Esophagus muscularis mucosa (tissue), 4 donors: ENCODE data around the gene SPPL3. TPM values are rescaled to one million over a fixed set of nuclear protein-coding genes. Genes with fewer than 3 reads are reported as not detected.

Experiments used
- DNase-seq: peaks from one replicate; pipeline ENCODE4 v3.0.0-alpha.2; 2017; ENCODE audit errors: extremely low spot score
- H3K27ac ChIP-seq, 4 donors: fragments of 200-600 bp; sonication (generic); replicated peaks in 1 of 4; 1 replicate in 3 of 4; 2 replicates in 1 of 4; pipeline ENCODE4 v1.5.1; 2016 to 2019; ENCODE audit warnings: mild to moderate bottlenecking in 1 of 4
- H3K27me3 ChIP-seq, 4 donors: fragments of 200-600 bp; sonication (generic); one replicate each; pipeline versions ENCODE4 v1.5.1 to v1.6.0; 2016 to 2019
- H3K36me3 ChIP-seq, 4 donors: fragments of 200-600 bp; sonication (generic); one replicate each; pipeline ENCODE4 v1.5.1; 2016 to 2019
- H3K4me1 ChIP-seq, 4 donors: fragments of 200-600 bp; sonication (generic); one replicate each; pipeline ENCODE4 v1.5.1; 2016 to 2019
- H3K4me3 ChIP-seq, 4 donors: fragments of 200-600 bp; sonication (generic); 1 replicate in 2 of 4; 2 replicates in 2 of 4; pipeline ENCODE4 v1.5.1; 2016 to 2019; ENCODE audit warnings: mild to moderate bottlenecking in 4 of 4, moderate library complexity in 1 of 4
- H3K9me3 ChIP-seq, 4 donors: fragments of 200-600 bp; sonication (generic); 1 replicate in 3 of 4; 2 replicates in 1 of 4; pipeline ENCODE4 v1.5.1; 2016 to 2019
- EP300 ChIP-seq: sonication (generic); formaldehyde crosslinking; IDR thresholded peaks from one replicate; pipeline ENCODE4 v1.6.1; 2017; ENCODE audit warnings: antibody characterized with exemption
- POLR2A ChIP-seq: fragments of 450-650 bp; IDR thresholded peaks from one replicate; pipeline ENCODE4 v1.6.1; 2017; ENCODE audit warnings: antibody characterized with exemption, moderate library complexity, mild to moderate bottlenecking, low read depth
- POLR2AphosphoS5 ChIP-seq, 2 donors: sonication (generic); formaldehyde crosslinking; IDR thresholded peaks; one replicate each; pipeline ENCODE4 v1.6.1; 2017; ENCODE audit warnings: antibody characterized with exemption in 2 of 2
- WGBS: methylation state at CpG from one replicate; pipeline ENCODE4 v1.1.5; 2018; 5-methylcytosine and 5-hydroxymethylcytosine counted together
- intact Hi-C: fragments of 100-400 bp; cut with DNase I; formaldehyde crosslinking; loops from one replicate; pipeline ENCODE4 v1.15.1; 2023
- total RNA-seq, 4 donors: library from RNA; depleted of rRNA; stranded (reverse); fragments of >200 nt; gene quantifications; one replicate each; pipeline versions ENCODE4 v1.1.0 to v1.2.1, GENCODE V29; 2016
- TF ChIP-seq, protein P1 (sequence below), 3 experiments: fragments of 200-600 bp in 2 of 3; fragments of 450-650 bp in 1 of 3; sonication (generic) in 2 of 3; IDR thresholded peaks; one replicate each; pipeline ENCODE4 v1.5.1; 2017 to 2019; ENCODE audit warnings: antibody characterized with exemption in 3 of 3, mild to moderate bottlenecking in 2 of 3, moderate library complexity in 1 of 3

The SPPL3 gene
- total RNA-seq, 4 donors from 2014 or later, result 18.4 to 32.1 (median 21.8) TPM

DNA sequence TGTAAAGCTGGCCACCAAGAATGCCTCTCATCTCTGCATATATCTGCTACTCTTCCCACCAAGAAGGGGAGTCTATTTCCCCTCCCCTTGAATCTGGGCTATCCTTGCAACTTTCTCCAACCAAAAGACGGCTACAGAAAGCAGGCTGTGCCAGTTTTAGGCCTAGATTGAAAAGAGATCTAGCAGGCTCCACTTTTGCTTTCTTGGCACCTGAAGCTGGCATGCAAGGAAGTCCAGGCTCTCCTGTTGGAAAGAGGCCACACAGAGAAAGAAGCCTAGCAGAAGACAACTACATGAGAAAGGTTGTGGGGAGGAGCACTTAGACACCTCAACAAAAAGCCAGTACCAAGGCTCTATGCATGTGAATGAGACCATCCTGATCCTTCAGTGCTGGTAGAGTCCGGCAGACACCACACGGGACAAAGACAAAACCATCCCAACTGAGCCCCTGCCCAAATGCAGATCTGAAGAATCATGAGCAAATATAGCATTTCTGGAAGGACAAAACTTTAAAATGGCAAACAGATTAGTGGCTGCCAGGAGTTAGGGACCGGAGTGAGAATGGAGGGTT, 68.0 kb downstream of the SPPL3 start:
- no peak for TF ChIP-seq POLR2A
- TF ChIP-seq, protein P1, sequence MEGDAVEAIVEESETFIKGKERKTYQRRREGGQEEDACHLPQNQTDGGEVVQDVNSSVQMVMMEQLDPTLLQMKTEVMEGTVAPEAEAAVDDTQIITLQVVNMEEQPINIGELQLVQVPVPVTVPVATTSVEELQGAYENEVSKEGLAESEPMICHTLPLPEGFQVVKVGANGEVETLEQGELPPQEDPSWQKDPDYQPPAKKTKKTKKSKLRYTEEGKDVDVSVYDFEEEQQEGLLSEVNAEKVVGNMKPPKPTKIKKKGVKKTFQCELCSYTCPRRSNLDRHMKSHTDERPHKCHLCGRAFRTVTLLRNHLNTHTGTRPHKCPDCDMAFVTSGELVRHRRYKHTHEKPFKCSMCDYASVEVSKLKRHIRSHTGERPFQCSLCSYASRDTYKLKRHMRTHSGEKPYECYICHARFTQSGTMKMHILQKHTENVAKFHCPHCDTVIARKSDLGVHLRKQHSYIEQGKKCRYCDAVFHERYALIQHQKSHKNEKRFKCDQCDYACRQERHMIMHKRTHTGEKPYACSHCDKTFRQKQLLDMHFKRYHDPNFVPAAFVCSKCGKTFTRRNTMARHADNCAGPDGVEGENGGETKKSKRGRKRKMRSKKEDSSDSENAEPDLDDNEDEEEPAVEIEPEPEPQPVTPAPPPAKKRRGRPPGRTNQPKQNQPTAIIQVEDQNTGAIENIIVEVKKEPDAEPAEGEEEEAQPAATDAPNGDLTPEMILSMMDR (IDR thresholded peaks at IDR 0.05), result no peak
- TF ChIP-seq EP300, result no peak
- 88% methylated on average over 4 of the region's 4 CpGs for WGBS
- Histone ChIP-seq H3K27me3 (no peaks in the 10 kb centered on the region), H3K36me3 (peaks cover 0 to 3% (median 0%) of the 10 kb centered on the region in 4 donors), H3K4me3 (no peak overlapping the region), H3K9me3 (no peaks in the 10 kb centered on the region), H3K4me1 (peaks cover 45 to 60% (median 51%) of the 10 kb centered on the region in 4 donors), H3K27ac (no peak overlapping the region)
- intact Hi-C loops, result no loop called here
- DNase-seq, result no peak

DNA sequence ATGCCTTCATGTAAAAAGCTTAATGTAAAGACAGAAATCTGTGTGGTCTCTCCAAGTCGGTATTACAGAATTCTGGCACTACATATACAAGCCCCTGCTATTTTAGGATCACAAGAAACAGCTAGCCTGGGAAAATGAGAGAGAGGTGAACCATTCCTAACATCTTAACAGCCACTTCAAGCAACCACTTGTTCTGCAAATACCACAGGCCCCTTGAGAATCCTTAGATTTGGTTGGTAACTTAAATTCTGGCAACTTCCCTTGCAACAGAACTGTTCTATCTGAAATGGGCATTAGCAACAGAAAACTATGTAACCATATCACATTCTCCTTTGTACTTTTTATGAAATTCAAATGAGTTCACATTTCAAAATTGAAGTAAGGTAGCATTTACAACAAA, 68.5 kb downstream of the SPPL3 start:
- Histone ChIP-seq H3K27me3 (no peaks in the 10 kb centered on the region), H3K36me3 (peaks cover 0 to 3% (median 0%) of the 10 kb centered on the region in 4 donors), H3K4me3 (no peak overlapping the region), H3K4me1 (peaks cover 49 to 62% (median 57%) of the 10 kb centered on the region in 4 donors), H3K9me3 (no peaks in the 10 kb centered on the region), H3K27ac (no peak overlapping the region)
- 54% methylated on average over 1 of the region's 1 CpG for WGBS
- no peak for DNase-seq
- intact Hi-C loops, result no loop called here
- no peak for TF ChIP-seq EP300

DNA sequence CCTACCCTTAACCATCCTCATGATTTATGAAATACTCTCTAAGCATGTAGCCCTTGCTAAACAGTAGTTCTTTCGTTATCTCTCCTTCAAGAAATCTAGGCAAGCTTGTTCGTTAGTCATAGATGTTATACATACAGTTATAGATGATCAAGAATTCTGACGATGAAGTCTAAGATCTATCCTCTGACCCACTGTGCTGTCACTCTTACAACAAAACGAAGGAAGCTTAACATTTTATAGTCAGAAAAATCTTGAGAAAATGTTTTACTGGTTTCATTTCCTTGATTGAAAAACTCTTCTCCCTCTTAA, 68.9 kb downstream of the SPPL3 start:
- Histone ChIP-seq H3K4me1 (peaks cover 49 to 63% (median 59%) of the 10 kb centered on the region in 4 donors), H3K4me3 (no peak overlapping the region), H3K27ac (no peak overlapping the region), H3K9me3 (no peaks in the 10 kb centered on the region), H3K36me3 (no peaks in the 10 kb centered on the region), H3K27me3 (no peaks in the 10 kb centered on the region)
- DNase-seq, result no peak
- TF ChIP-seq, protein P1 (IDR thresholded peaks at IDR 0.05), result no peak
- TF ChIP-seq POLR2AphosphoS5 (IDR thresholded peaks at IDR 0.05), result no peak
- no peak for TF ChIP-seq EP300
- TF ChIP-seq POLR2A, result no peak
- 41% methylated on average over 4 of the region's 4 CpGs for WGBS
- intact Hi-C loops, result no loop called here

DNA sequence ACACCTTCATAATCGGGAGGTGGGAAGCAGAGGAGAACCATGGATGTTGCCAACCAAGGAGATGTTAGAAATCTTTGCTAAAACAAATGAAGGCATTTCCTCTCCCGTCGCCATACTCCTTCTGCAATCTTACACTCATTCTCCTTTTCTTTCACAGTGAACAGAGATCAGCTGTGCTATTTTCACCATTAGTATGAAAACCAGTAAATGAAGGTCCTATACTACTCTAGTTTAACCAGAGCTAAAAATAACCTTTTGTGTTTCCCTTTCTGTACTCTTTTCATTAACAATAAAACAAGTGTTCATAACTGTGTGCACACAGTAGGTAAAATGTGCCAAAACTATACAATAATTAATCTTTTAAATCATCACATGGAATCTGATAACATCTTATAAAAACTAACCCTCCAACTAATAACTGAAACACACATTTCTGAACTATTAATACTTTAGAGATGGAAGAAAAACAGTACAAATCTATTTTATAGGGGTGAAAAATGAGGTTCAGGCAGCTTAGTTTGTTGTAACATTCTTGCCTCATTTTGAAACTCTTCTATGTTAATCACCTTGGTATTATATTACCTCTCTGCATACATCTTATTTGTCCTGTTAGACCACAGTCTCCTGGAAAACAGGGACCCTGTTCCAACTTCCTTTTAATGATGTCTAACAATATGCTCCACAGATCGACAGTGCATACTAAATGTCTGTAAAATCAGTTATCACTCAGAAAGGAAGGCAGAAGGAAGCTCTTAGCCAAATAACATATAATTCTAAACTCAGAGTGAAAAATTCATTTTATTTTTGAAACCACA, 69.5 kb downstream of the SPPL3 start:
- DNase-seq, result no peak
- 70% methylated on average over 4 of the region's 4 CpGs for WGBS
- intact Hi-C loops, result no loop called here
- H3K9me3 ChIP-seq, result no peaks in the 10 kb centered on the region
- no peak overlapping the region for H3K4me3 ChIP-seq
- TF ChIP-seq EP300 (no peak), POLR2AphosphoS5 (IDR thresholded peaks at IDR 0.05) (no peak), POLR2A (no peak)
- TF ChIP-seq, protein P1 (IDR thresholded peaks at IDR 0.05), result no peak
- peaks cover 49 to 63% (median 60%) of the 10 kb centered on the region in 4 donors for H3K4me1 ChIP-seq
- no peaks in the 10 kb centered on the region for H3K36me3 ChIP-seq
- H3K27me3 ChIP-seq, result no peaks in the 10 kb centered on the region
- H3K27ac ChIP-seq, result no peak overlapping the region

DNA sequence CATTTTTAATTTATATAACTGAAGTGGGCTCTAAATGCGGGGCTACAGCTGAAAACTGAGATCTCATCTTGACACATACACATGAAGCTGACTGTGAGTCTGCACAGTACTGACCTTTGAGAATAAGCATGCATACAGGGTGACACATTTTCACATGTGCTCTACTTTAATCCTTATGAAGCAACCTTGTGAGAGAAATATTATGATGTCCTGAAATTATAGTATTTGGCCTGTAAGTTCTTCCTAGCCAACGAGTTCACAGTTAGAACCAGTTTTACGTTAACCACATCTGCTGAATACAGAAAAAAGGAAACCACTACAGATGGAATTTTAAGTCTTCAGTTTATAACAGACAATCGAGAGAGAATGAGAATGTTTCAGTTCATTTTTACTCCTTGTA, 70.3 kb downstream of the SPPL3 start:
- no peak overlapping the region for H3K4me3 ChIP-seq
- intact Hi-C loops, result no loop called here
- no peaks in the 10 kb centered on the region for H3K36me3 ChIP-seq
- no peak overlapping the region for H3K27ac ChIP-seq
- WGBS, result 62% methylated on average over 4 of the region's 4 CpGs
- H3K27me3 ChIP-seq, result no peaks in the 10 kb centered on the region
- peak in 1 of 2 donors; percentile 67 for TF ChIP-seq POLR2AphosphoS5 (IDR thresholded peaks at IDR 0.05)
- no peak for TF ChIP-seq POLR2A
- TF ChIP-seq EP300, result no peak
- TF ChIP-seq, protein P1 (IDR thresholded peaks at IDR 0.05), result no peak
- DNase-seq, result no peak
- H3K4me1 ChIP-seq, result peaks cover 55 to 71% (median 65%) of the 10 kb centered on the region in 4 donors
- no peaks in the 10 kb centered on the region for H3K9me3 ChIP-seq
